Heart left ventricle (tissue), 13 donors: Measurements from ENCODE around the gene CHCHD6.

ENCODE experiments used
- CTCF ChIP-seq, 12 donors: fragments of 200-600 bp; sonication (generic) in 4 of 12; IDR thresholded peaks; one replicate each; pipeline versions ENCODE4 v1.5.0 to v1.8.0; 2018 to 2022; ENCODE audit warnings: antibody characterized with exemption in 12 of 12, mild to moderate bottlenecking in 5 of 12
- POLR2A ChIP-seq, 2 donors: fragments of 450-650 bp; IDR thresholded peaks; one replicate each; pipeline ENCODE4 v1.6.1; 2017; ENCODE audit warnings: antibody characterized with exemption in 2 of 2, mild to moderate bottlenecking in 2 of 2, moderate library complexity in 2 of 2
- donor health status: ischemic (EF 13 %, LVEDD 7.1; RV severe dilation, severe dysfunction).
- donor health status: DM: no; HTN: yes; CAD: no.
- donor health status: DM: no; HTN: no; CAD: no.
- donor health status: ischemic (EF 25% LVEDD 6.9; RV normal size, moderate dysfunction).
- donor health status: ischemic (EF 25% LVEDD 5.7; RV mildly dilated, moderate dysfunction).
- donor health status: ischemic (EF 35%, LVEDD 5.7; RV mildly dilated, moderate dysfunction).
- donor health status: nonischemic (EF 11% LVEDD 7.7; RV severe dilation, severe dysfunction).
- donor health status: DM: yes; HTN: yes; CAD: no.
- donor health status: PGD.
- donor health status: ischemic (EF 29% LVEDD 5.4; RV normal size, mild dysfunction).
- donor health status: nonischemic (EF 23%, LVEDD 6.1; RV moderate dilation, normal function).

GRCh38 chr3:126832933-126833332 lies 128.9 kb downstream of the CHCHD6 start:
- no peak for TF ChIP-seq CTCF (IDR thresholded peaks at IDR 0.05)
- no peak for TF ChIP-seq POLR2A (IDR thresholded peaks at IDR 0.05)
